HuH-7 (cell line): ENCODE data around the gene EMC1.
A peak's percentile ranks its signal among the peaks of the same experiment; 100 is the strongest.
"Not testable (repeated sequence)": the region's sequence is repeated elsewhere in the genome, so short reads cannot be mapped to it uniquely, and the experiment has no call there.

Source experiments
- DNase-seq: peaks from one replicate; pipeline ENCODE4 v3.0.0; 2011; ENCODE audit warnings: low spot score

EMC1 gene

GRCh38 chr1:19260211-19261138 lies 9.2 kb upstream of the EMC1 start:
- DNase-seq: no peak

GRCh38 chr1:19258353-19258752 lies 7.0 kb upstream of the EMC1 start:
- DNase-seq: no peak

GRCh38 chr1:19257178-19257914 lies 6.0 kb upstream of the EMC1 start:
- DNase-seq: no peak

GRCh38 chr1:19256301-19256700 lies 5.0 kb upstream of the EMC1 start:
- not testable (repeated sequence) for DNase-seq

GRCh38 chr1:19255288-19255687 lies 4.0 kb upstream of the EMC1 start:
- DNase-seq: no peak

- no peak for DNase-seq
These were observed 3.1 kb upstream of the EMC1 start for GRCh38 chr1:19254416-19254815.

GRCh38 chr1:19250629-19251304 lies 557 bp downstream of the EMC1 start:
- no peak for DNase-seq

- peak; percentile 79 for DNase-seq
These were observed 10.4 kb downstream of the EMC1 start for GRCh38 chr1:19240673-19241538.

GRCh38 chr1:19239876-19240275 lies 11.4 kb downstream of the EMC1 start:
- no peak for DNase-seq

- no peak for DNase-seq
These were observed 17.1 kb downstream of the EMC1 start for GRCh38 chr1:19234224-19234623.

- no peak for DNase-seq
These were observed 18.8 kb downstream of the EMC1 start for GRCh38 chr1:19232524-19232846.

GRCh38 chr1:19231736-19232523 lies 19.4 kb downstream of the EMC1 start:
- DNase-seq: not testable (repeated sequence)

GRCh38 chr1:19229828-19230325 lies 21.4 kb downstream of the EMC1 start:
- no peak for DNase-seq

GRCh38 chr1:19229229-19229628 lies 22.1 kb downstream of the EMC1 start:
- no peak for DNase-seq

- DNase-seq: no peak
These were observed 28.1 kb downstream of the EMC1 start for GRCh38 chr1:19222979-19223824.

- no peak for DNase-seq
These were observed 28.8 kb downstream of the EMC1 start for GRCh38 chr1:19222573-19222972.

GRCh38 chr1:19220991-19221390 lies 30.3 kb downstream of the EMC1 start:
- DNase-seq: no peak

GRCh38 chr1:19220080-19220846 lies 31.1 kb downstream of the EMC1 start:
- no peak for DNase-seq

GRCh38 chr1:19219451-19219850 lies 31.9 kb downstream of the EMC1 start:
- no peak for DNase-seq
